ENCODE data around the gene RAVER2. TPM values are rescaled to one million over a fixed set of nuclear protein-coding genes. Genes with fewer than 3 reads are reported as not detected.

RAVER2 gene
- total and polyA plus RNA-seq, 2 of the 13 experiments (the other 11 are each of a cell fraction or from before 2014, with no cell fraction given) = 11.4 to 15.4 TPM

GRCh38 chr1:64842224-64842623 lies 97.3 kb downstream of the RAVER2 start:
- DNase-seq (ENCODE audit: low spot score) = no peak
- Histone ChIP-seq H3K4me2 (ENCODE audit: low read depth, low read length) (no peak overlapping the region), H3K79me2 (ENCODE audit: insufficient read depth, low read length) (no peaks in the 10 kb centered on the region), H3K27me3 (ENCODE audit: control insufficient read depth in 1 of 2, insufficient read depth in 2 of 2, low read length in 2 of 2) (no peaks in the 10 kb centered on the region), H4K20me1 (ENCODE audit: insufficient read depth, low read length) (no peaks in the 10 kb centered on the region), H3K9ac (ENCODE audit: insufficient read depth, low read depth, low read length) (no peak overlapping the region), H3K4me1 (ENCODE audit: insufficient read depth, low read length) (no peaks in the 10 kb centered on the region), H3K27ac (ENCODE audit: extremely low read length, insufficient read depth, low read length) (no peak overlapping the region), H3K36me3 (replicated peaks in 1 of 2; ENCODE audit: control insufficient read depth in 1 of 2, insufficient read depth in 2 of 2, low read length in 2 of 2) (peaks cover 22 to 44% of the 10 kb centered on the region in 2 experiments; a peak in 4 of 5 replicates), H3K9me3 (ENCODE audit: low read length) (no peaks in the 10 kb centered on the region), H3K4me3 (replicated peaks in 1 of 3; ENCODE audit: insufficient read depth in 1 of 3, low read depth in 2 of 3, low read length in 3 of 3) (no peak overlapping the region), H2AFZ (ENCODE audit: low read length) (no peak overlapping the region)
- no peak for TF ChIP-seq ZIK1 (CRISPR knock-in tag; IDR thresholded peaks at IDR 0.05; ENCODE audit: borderline replicate concordance, low read depth)
- TF ChIP-seq ZNF280B (CRISPR knock-in tag; IDR thresholded peaks at IDR 0.05; ENCODE audit: borderline replicate concordance) = no peak
- no peak for TF ChIP-seq SRSF4 (IDR thresholded peaks at IDR 0.05; ENCODE audit: low read depth, low read length, poor library complexity, severe bottlenecking)
- no peak for TF ChIP-seq ZNF607 (CRISPR knock-in tag; IDR thresholded peaks at IDR 0.05; ENCODE audit: borderline replicate concordance)
- TF ChIP-seq MAFF (IDR thresholded peaks at IDR 0.05; ENCODE audit: low read depth, low read length) = no peak
- no peak for TF ChIP-seq ZNF557 (CRISPR knock-in tag; IDR thresholded peaks at IDR 0.05)
- TF ChIP-seq GRHL1 (CRISPR knock-in tag; conservative IDR thresholded peaks at IDR 0.05) = no peak
- no peak for TF ChIP-seq HIC2 (CRISPR knock-in tag; IDR thresholded peaks at IDR 0.05; ENCODE audit: low read depth)
- TF ChIP-seq IRX3 (CRISPR knock-in tag; IDR thresholded peaks at IDR 0.05; ENCODE audit: borderline replicate concordance, low read depth) = no peak
- TF ChIP-seq NFE2 (CRISPR knock-in tag; IDR thresholded peaks at IDR 0.05) = no peak
- no peak for TF ChIP-seq TAF1 (CRISPR knock-in tag; IDR thresholded peaks at IDR 0.05)
- no peak for TF ChIP-seq KLF11 (CRISPR knock-in tag; IDR thresholded peaks at IDR 0.05)
- intact Hi-C loops (cut with micrococcal nuclease; ENCODE audit: unreplicated experiment) = no loop called here
- POLR2A ChIA-PET = no interaction called here
- FAIRE-seq = no peak
- WGBS (ENCODE audit: low lambda C conversion rate) = 91% methylated on average over 2 of the region's 2 CpGs
- BruUV-seq (replicated peaks) = no TSS peak
- CTCF ChIA-PET (ENCODE audit: low intra/inter-chr PET ratio, low total read pairs) = no interaction called here
- ATAC-seq = no peak
- in situ Hi-C loops (cut with HindIII; ENCODE audit: extremely low pct_ligation_motif_present, low pct_unique_long_range_greater_than_20kb) = no loop called here
